GM12878 (cell line): ENCODE results near the gene GGA2. TPM values are rescaled to one million over a fixed set of nuclear protein-coding genes. Genes with fewer than 3 reads are reported as not detected.

Experiments
- BMI1 ChIP-seq: fragments of 450-650 bp; IDR thresholded peaks from 2 replicates; pipeline ENCODE4 v1.6.1; 2016; ENCODE audit warnings: mild to moderate bottlenecking, moderate library complexity, borderline replicate concordance
- CHD1 ChIP-seq: IDR thresholded peaks from 2 replicates; pipeline ENCODE4 v1.6.1; 2012; ENCODE audit warnings: low read depth, low read length, improper control_type of control experiment
- EP300 ChIP-seq, 2 experiments: fragments of 150-350 bp in 1 of 2; IDR thresholded peaks; 2 replicates each; pipeline ENCODE4 v1.6.1; 2011 to 2012; ENCODE audit warnings: low read depth in 2 of 2, low read length in 2 of 2, borderline replicate concordance in 1 of 2, improper control_type of control experiment in 1 of 2, inconsistent platforms in 1 of 2; ENCODE audit not compliant: control insufficient read depth in 1 of 2
- EZH2 ChIP-seq: IDR thresholded peaks from 2 replicates; pipeline ENCODE4 v1.6.1; 2012; ENCODE audit warnings: low read depth, mild to moderate bottlenecking, control low read depth, inconsistent platforms, low read length, borderline replicate concordance; ENCODE audit not compliant: control insufficient read depth
- HDAC2 ChIP-seq: fragments of 200-600 bp; sonication (generic); IDR thresholded peaks from 2 replicates; pipeline ENCODE4 v1.6.1; 2017
- SIN3A ChIP-seq: IDR thresholded peaks from 2 replicates; pipeline ENCODE4 v1.6.1; 2012; ENCODE audit warnings: low read depth, low read length, improper control_type of control experiment
- SKIL ChIP-seq: fragments of 450-650 bp; IDR thresholded peaks from 2 replicates; pipeline ENCODE4 v1.6.1; 2017; ENCODE audit warnings: mild to moderate bottlenecking, low read depth, inconsistent platforms; ENCODE audit not compliant: poor library complexity, severe bottlenecking
- SMAD5 ChIP-seq: IDR thresholded peaks from 2 replicates; pipeline ENCODE4 v1.6.1; 2016; ENCODE audit warnings: antibody characterized with exemption, low read depth
- SMC3 ChIP-seq: IDR thresholded peaks from 2 replicates; pipeline ENCODE4 v1.6.1; 2011; ENCODE audit warnings: low read length, improper control_type of control experiment, borderline replicate concordance
- ZBED1 ChIP-seq: IDR thresholded peaks from 2 replicates; pipeline ENCODE4 v1.6.1; 2016; ENCODE audit warnings: borderline replicate concordance
- polyA plus RNA-seq, 11 experiments: library from polyadenylated mRNA; depleted of rRNA in 4 of 11; unstranded in 6 of 11; stranded (reverse) in 5 of 11; fragments of >200 nt; fragmentation: Nextera tagmentation in 4 of 11; fragmentation: Illumina TruSeq in 1 of 11; extraction: Ambion mirVana in 4 of 11; extraction: Trizol in 1 of 11; gene quantifications; 1 replicate in 1 of 11; 2 replicates in 10 of 11; pipeline versions ENCODE4 v1.2.1 to v1.2.3, GENCODE V29; 2011 to 2016; ENCODE audit warnings: inconsistent platforms in 2 of 11, missing spikeins in 2 of 11, low read depth in 1 of 11
- total RNA-seq, 4 experiments: library from RNA; depleted of rRNA in 3 of 4; stranded (reverse); fragments of >200 nt in 3 of 4; fragmentation: Illumina TruSeq in 1 of 4; extraction: Trizol in 1 of 4; gene quantifications; 2 replicates each; pipeline versions ENCODE4 v1.2.1 to v1.2.3, GENCODE V29; 2013 to 2021

The GGA2 gene
- total and polyA plus RNA-seq, 10 of the 15 experiments (the other 5 are each of a cell fraction or from before 2014, with no cell fraction given), result 14.1 to 153 (median 86.6) TPM

- TF ChIP-seq ZBED1, result no peak
- no peak for TF ChIP-seq SKIL
- TF ChIP-seq SMAD5, result no peak
- peak; percentile 93 for TF ChIP-seq HDAC2
- peak; percentile 48; the same call in 1 of the 2 replicates for TF ChIP-seq SMC3
- TF ChIP-seq EZH2, result no peak
- TF ChIP-seq CHD1, result no peak
- TF ChIP-seq EP300 (IDR thresholded peaks at IDR 0.05; ENCODE audit: borderline replicate concordance in 1 of 2, control insufficient read depth in 1 of 2, low read depth in 2 of 2, low read length in 2 of 2), result no peak; a peak in 1 of 4 replicates
- TF ChIP-seq SIN3A, result peak; percentile 92
- TF ChIP-seq BMI1, result peak; percentile 45; the same call in 1 of the 2 replicates
Measured at GRCh38 chr16:23556881-23557778, 46.8 kb upstream of the GGA2 start, which contains the start of the genes EARS2 and UBFD1 (continued).
